ENCODE data around the gene OR4S1.
A peak's percentile ranks its signal among the peaks of the same experiment; 100 is the strongest.
"Not testable (repeated sequence)": the region's sequence is repeated elsewhere in the genome, so short reads cannot be mapped to it uniquely, and the experiment has no call there.

OR4S1 gene, protein sequence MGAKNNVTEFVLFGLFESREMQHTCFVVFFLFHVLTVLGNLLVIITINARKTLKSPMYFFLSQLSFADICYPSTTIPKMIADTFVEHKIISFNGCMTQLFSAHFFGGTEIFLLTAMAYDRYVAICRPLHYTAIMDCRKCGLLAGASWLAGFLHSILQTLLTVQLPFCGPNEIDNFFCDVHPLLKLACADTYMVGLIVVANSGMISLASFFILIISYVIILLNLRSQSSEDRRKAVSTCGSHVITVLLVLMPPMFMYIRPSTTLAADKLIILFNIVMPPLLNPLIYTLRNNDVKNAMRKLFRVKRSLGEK

GRCh38 chr11:48305923-48306322 is at the start of gene OR4S1:
Gene OR4S1, plus strand, starts transcription at chr11:48306223. Its CDS starts 0 bp downstream, at chr11:48306223.
- DNase-seq = no peak

DNA sequence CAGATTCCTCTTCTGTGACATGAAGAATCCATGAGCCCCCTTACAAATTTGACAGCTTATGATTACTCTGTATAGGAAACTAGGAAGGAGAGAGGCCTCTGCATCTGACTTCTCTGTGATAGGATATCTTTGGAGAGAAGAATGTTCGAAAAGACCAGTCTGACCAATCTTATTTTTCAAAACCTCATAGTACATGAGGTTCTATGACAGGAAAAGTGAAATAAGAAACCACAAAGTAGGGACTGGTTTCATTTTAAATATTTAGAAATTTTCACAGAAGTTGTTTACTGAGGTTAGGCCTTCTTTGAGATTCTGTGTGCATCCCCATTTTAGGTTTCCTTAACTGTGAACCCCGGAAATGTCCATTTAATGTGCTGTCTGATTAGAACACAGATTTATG is 44.4 kb upstream of the OR4S1 start:
- no peak for DNase-seq

DNA sequence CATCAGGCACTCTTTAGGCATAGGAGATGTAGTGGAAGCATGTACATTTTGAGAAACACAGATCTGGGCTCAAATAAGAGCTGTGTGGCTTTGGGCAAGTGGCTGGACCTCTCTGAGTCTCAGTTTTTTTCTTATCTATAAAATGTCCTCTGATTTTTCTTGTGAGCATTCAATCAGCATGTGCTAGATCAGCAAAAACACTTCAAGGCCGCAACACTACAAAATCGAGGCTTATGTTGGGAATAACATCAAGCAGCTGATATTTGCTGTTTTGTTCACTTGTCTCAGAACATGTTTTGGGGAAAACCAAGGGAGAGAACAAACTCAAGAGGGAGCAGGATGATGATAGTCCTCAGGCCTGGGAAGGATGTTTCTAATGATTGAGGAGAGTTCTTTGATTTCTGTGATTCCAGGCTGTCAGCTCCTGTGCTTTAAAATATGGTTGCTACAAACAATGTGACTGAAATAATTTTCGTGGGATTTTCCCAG is 42.6 kb upstream of the OR4S1 start, which contains the start of gene OR4X1:
Gene OR4X1 (plus strand): TSS at position 439 of the 489 bp plus-strand sequence. CDS start 0 bp downstream, at position 439.
- DNase-seq = no peak

GRCh38 chr11:48270621-48271020 is 35.4 kb upstream of the OR4S1 start:
- DNase-seq = no peak

DNA sequence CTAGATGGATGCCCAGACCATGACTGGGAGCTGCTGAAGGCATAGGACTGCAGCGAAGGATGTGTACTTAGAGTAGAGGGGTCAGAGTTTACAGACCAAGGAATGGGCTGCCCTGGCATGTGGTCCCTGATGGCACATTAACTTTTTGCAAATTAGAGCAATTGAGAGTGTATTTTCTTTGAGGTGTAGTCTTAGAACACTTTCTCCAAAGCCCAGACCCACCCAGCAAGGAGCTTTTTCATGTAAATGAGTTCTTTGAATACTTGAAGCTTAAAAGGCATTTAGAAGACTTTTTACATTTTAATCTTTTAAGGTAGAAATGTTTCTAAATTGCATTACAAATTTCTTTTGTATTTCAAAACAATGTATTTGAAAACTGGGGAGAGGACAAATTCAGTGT is 33.4 kb upstream of the OR4S1 start:
- DNase-seq = no peak

DNA sequence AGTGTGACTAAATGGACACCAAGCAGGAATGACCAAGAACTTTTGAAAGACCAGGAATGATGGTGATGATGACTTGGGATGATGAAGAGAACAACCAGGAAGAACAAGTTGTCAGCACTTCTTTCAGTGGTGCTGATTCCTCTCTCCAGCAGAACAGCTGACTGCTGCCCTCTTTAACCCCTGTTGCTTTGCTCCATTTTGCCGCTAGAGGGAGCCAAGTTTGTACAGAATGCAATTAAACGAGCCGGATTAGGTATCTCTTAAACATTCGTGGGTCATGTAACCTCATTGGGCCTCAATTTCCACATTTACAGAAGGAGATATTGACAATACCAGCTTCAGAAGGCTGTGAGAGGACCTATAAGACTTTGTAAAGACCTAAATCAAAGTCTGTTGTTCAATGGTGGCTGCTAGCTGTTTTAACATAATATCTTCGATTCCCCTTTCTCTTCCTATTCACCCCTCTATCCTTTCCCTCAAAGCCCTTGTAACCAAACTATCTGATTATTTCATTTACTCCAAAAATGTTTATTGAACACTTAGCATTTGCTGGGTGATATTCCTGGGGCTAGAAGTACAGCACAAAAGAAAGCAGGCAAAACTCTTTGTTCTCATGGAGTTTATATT is 1.9 kb downstream of the OR4S1 start:
- DNase-seq = peak in 35 of 56 donors; percentile 1 to 73 (median 21)

DNA sequence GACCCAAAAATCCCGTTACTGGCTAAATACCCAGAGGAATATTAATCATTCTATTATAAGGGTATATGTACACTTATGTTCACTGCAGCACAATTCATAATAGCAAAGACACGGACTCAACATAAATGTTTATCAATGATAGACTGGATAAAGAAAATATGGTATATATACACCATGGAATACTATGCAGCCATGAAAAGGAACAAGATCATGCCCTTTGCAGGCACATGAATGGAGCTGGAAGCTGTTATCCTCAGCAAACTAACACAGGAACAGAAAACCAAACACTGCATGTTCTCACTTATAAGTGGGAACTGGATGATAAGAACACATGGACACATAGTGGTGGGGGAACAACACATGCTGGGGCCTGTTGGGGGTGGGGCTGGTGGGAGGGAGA is 7.6 kb downstream of the OR4S1 start:
- not testable (repeated sequence) for DNase-seq

DNA sequence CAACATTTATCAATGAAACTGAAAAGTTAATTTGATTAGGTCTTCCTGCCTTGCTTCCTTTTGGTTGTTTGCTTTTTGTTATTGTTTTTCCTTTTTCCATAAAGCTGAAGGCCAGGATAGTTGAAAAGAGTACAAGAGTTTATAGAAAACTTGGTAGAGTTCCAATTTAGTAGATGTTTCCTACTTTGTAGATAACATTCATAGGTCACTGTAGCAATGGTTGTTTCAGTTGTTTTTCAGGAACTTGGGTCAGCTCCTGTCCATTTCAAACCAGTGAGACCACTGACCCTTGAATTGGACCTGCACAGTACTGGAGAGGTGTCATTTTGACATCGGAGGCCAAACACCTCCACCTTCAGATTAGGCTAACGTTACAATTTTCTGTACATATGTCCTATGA is 13.8 kb downstream of the OR4S1 start:
- not testable (repeated sequence) for DNase-seq

GRCh38 chr11:48324620-48325019 is 18.6 kb downstream of the OR4S1 start, which contains the start of gene OR4C3:
Gene OR4C3, plus strand, starts transcription at chr11:48324920. Its CDS starts 102 bp downstream, at chr11:48325022.
- DNase-seq = not testable (repeated sequence)

DNA sequence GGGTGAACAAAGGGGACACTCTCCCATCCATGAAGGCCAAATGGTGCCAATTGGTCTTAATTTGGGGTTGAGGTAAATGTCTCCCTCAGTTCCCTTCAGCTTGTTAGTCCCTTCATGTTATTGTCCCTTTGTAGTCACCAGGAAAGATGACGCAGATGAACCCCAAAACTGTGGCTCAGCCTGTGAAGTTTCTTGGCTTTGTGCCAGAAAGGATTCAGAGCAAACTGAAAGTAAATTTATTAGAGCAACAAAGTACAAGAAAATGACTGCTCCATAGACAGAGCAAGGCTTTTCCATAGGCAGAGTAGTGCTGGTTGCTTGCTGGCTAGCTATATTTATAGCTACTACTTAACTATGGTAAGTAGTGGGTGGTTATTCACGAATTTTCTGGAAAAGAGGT is 35.4 kb downstream of the OR4S1 start:
- no peak for DNase-seq

GRCh38 chr11:48342505-48342904 is 36.5 kb downstream of the OR4S1 start:
- not testable (repeated sequence) for DNase-seq

DNA sequence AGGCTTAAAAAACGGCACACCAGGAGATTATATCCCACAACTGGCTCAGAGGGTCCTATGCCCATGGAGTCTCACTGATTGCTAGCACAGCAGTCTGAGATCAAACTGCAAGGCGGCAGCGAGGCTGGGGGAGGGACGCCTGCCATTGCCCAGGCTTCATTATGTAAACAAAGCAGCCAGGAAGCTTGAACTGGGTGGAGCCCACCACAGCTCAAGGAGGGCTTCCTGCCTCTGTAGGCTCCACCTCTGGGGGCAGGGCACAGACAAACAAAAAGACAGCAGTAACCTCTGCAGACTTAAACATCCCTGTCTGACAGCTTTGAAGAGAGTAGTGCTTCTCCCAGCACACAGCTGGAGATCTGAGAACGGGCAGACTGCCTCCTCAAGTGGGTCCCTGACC is 40.3 kb downstream of the OR4S1 start:
- DNase-seq = not testable (repeated sequence)

DNA sequence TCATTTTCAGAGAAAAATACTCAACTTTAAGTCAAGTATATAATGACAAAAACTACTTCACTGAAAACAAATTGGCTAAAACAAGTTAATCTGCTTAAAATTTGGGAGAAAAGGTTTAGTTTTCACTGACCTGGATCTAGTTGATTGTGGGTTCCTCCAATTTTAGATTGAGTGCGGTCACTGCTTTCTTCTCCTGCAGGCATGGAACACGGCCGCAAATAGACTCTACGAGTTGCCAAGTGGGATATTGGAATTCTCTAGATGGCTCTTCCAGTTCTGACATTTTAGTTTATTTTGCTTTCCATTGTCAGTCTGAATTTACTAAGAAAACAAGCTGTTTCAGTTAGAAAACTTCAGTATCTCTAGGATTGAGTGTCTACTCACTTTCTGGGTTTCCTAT is 48.0 kb downstream of the OR4S1 start:
- no peak for DNase-seq

GRCh38 chr11:48354677-48355076 is 48.7 kb downstream of the OR4S1 start:
- DNase-seq = no peak

Measured in amygdala (tissue), 56 donors.